ENCODE results near the gene PDK1.

The PDK1 gene

DNA sequence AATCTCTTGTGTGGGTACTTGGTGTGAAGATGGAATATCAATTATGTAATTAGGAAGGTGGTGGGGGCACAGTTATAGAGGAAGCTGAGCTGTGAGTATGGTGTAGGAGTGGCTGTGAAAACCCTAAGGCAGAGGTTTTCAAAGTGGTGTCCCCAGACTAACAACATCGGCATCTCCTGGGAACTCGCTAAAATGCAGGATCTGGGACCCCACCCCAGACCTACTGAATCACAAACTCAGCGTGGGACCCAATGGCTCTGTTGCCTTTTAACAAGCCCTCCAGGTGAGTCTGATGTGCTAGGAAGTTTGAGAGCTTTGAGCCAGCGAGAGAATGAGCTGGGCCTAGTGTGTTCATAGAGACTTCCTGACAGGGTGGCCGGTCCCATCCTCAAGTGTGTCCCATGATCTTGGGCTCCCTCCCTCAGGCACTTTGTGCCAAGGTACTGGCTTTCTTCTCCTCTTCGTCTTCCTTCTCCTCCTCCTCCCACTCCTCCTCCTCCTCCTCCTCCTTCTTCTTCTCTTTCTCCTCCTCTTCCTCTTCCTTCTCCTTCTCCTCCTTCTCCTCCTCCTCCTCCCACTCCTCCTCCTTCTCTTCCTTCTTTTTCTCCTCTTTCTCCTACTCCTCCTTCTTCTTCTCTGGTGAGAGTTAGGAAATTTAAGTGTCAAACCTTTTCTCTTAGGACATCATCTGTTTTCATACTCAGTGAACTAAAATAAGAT is 86.6 kb downstream of the PDK1 start:
- no peak for DNase-seq (ENCODE audit: low read depth in 2 of 2)

DNA sequence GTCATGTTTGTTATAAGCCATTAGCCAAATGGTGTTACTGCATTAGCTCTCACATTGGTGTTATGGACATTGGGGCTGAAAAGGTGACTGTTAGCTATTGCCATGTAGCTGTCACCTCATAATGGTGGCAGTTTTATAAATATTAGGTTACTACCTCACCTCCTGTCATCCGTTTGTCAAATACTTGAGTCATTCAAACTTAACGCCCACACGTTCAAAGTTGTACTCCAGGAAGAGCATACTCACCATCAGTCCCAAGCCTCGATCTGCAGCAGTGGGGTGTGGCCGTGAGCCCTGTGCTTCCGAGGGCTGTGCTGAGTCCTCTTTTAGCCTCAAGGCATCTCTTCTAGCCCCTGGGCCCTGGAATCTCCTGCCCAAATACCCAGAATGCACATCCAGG is 87.3 kb downstream of the PDK1 start:
- DNase-seq (ENCODE audit: low read depth in 2 of 2): no peak

DNA sequence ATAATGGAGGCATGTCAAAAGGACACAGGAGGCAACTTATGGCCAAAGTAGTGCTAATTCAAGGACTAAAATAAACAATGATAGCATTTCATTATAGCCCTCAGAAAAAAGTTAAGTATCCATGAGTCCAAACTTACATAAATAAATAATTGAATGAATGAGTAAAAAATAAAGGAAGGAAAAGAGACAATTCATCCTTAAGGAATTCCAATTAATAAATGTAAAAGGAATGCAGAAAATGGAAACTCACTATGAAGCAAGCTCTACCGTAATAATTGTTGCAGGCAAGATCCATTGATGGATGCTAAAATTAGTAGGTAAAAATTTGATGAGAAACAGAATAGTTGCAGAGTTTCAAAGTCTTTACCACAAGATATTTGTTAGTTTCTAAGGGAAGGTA is 91.5 kb downstream of the PDK1 start:
- no peak for DNase-seq (ENCODE audit: low read depth in 2 of 2)

DNA sequence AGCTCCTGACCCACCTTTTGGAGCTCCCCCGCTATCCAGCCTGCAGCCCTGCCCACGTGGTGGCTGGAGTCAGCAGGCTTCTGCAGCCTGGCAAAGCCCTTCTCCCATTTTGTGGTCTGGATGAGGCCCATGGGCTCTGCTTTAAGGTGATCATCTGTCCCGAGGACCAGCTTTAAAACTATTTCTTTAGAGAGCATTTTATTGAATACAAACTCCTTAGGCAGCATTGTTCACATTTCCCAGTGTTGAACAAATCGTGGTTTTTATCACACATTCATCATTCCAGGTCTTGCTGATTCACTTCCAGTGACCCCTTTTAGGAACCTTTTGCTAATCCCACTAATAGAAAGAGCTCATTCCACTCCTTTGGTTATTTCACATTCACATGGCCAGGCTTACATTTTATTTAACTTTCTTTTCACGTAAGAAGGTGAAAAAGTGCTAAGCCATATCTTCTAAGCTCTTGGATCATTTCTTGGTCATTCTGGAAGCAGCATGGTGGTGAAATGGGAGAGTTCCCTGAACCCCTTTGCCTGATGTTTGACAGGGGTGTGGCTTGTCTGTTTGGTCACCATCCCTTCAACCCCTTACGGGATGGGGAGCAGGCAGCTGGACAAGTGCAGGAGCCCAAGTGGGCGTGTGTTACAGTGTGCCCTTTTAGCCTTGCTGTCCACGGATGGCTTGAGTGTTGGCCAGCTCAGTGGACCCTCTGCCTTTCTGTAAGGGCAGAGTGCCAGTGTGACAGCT is 99.4 kb downstream of the PDK1 start:
- no peak for DNase-seq (ENCODE audit: low read depth in 2 of 2)

- no peak for DNase-seq (ENCODE audit: low read depth in 2 of 2)
Measured at GRCh38 chr2:172655838-172656573, 100.1 kb downstream of the PDK1 start.
